Liver (tissue), 9 donors: ENCODE data around the gene MAP10. TPM values are rescaled to one million over a fixed set of nuclear protein-coding genes. Genes with fewer than 3 reads are reported as not detected.
"Not testable (repeated sequence)": the region's sequence is repeated elsewhere in the genome, so short reads cannot be mapped to it uniquely, and the experiment has no call there.

Source experiments
- DNase-seq: peaks from one replicate; pipeline ENCODE4 v3.0.0-alpha.2; 2017; ENCODE audit warnings: low spot score
- H3K27ac ChIP-seq, 2 donors: one replicate each; pipeline ENCODE4 v1.7.0; 2013; ENCODE audit warnings: inconsistent platforms in 2 of 2, low read length in 2 of 2, control low read depth in 1 of 2, low read depth in 1 of 2, mild to moderate bottlenecking in 1 of 2
- H3K27me3 ChIP-seq, 4 donors: one replicate each; pipeline versions ENCODE4 v1.6.1 to v1.7.0; 2013; ENCODE audit warnings: low read length in 3 of 4, inconsistent platforms in 1 of 4, mild to moderate bottlenecking in 1 of 4, moderate library complexity in 1 of 4; ENCODE audit not compliant: control insufficient read depth in 4 of 4, insufficient read depth in 4 of 4
- H3K36me3 ChIP-seq, 4 donors: one replicate each; pipeline versions ENCODE4 v1.6.1 to v1.7.0; 2013; ENCODE audit warnings: low read length in 3 of 4, mild to moderate bottlenecking in 3 of 4, low read depth in 1 of 4, moderate library complexity in 1 of 4; ENCODE audit not compliant: control insufficient read depth in 4 of 4, insufficient read depth in 3 of 4
- H3K4me1 ChIP-seq, 4 donors: one replicate each; pipeline versions ENCODE4 v1.6.1 to v1.7.0; 2013; ENCODE audit warnings: low read length in 3 of 4, mild to moderate bottlenecking in 3 of 4, moderate library complexity in 1 of 4; ENCODE audit not compliant: control insufficient read depth in 4 of 4, insufficient read depth in 4 of 4
- H3K4me3 ChIP-seq, 3 donors: one replicate each; pipeline versions ENCODE4 v1.6.1 to v1.7.0; 2013; ENCODE audit warnings: low read length in 3 of 3, control low read depth in 1 of 3, low read depth in 1 of 3, mild to moderate bottlenecking in 1 of 3
- H3K9ac ChIP-seq, 2 donors: one replicate each; pipeline ENCODE4 v1.7.0; 2013; ENCODE audit warnings: low read length in 2 of 2, mild to moderate bottlenecking in 2 of 2, moderate library complexity in 2 of 2, control low read depth in 1 of 2, low read depth in 1 of 2
- H3K9me3 ChIP-seq, 4 donors: one replicate each; pipeline versions ENCODE4 v1.6.1 to v1.7.0; 2013; ENCODE audit warnings: low read length in 3 of 4; ENCODE audit not compliant: control insufficient read depth in 4 of 4
- CTCF ChIP-seq: fragments of 150-350 bp; IDR thresholded peaks from 2 replicates; pipeline ENCODE4 v1.5.1; 2017; ENCODE audit warnings: improper control_type of control experiment, low read depth, low read length; ENCODE audit not compliant: missing input control
- EGR1 ChIP-seq, 2 donors: IDR thresholded peaks; 2 replicates each; pipeline ENCODE4 v1.6.1; 2016 to 2018; ENCODE audit warnings: antibody characterized with exemption in 2 of 2, low read depth in 2 of 2
- FOXA1 ChIP-seq: IDR thresholded peaks from 2 replicates; pipeline ENCODE4 v1.6.1; 2016; ENCODE audit warnings: antibody characterized with exemption
- FOXA2 ChIP-seq: IDR thresholded peaks from 2 replicates; pipeline ENCODE4 v1.6.1; 2016; ENCODE audit warnings: antibody characterized with exemption
- GABPA ChIP-seq, 2 donors: IDR thresholded peaks in 1 of 2; conservative IDR thresholded peaks in 1 of 2; 2 replicates each; pipeline ENCODE4 v1.6.1; 2016; ENCODE audit warnings: antibody characterized with exemption in 2 of 2, mild to moderate bottlenecking in 1 of 2, moderate library complexity in 1 of 2
- HNF4A ChIP-seq, 2 donors: conservative IDR thresholded peaks; 2 replicates each; pipeline ENCODE4 v1.6.1; 2016; ENCODE audit warnings: antibody characterized with exemption in 2 of 2, mild to moderate bottlenecking in 2 of 2
- HNF4G ChIP-seq: IDR thresholded peaks from 2 replicates; pipeline ENCODE4 v1.6.1; 2016; ENCODE audit warnings: antibody characterized with exemption
- JUND ChIP-seq, 2 donors: IDR thresholded peaks; 2 replicates each; pipeline ENCODE4 v1.6.1; 2016; ENCODE audit warnings: antibody characterized with exemption in 2 of 2
- MAX ChIP-seq: IDR thresholded peaks from 2 replicates; pipeline ENCODE4 v1.6.1; 2016; ENCODE audit warnings: antibody characterized with exemption
- NR2F2 ChIP-seq: IDR thresholded peaks from 2 replicates; pipeline ENCODE4 v1.6.1; 2016; ENCODE audit warnings: antibody characterized with exemption
- RAD21 ChIP-seq, 2 donors: IDR thresholded peaks; 2 replicates each; pipeline ENCODE4 v1.6.1; 2016; ENCODE audit warnings: antibody characterized with exemption in 2 of 2, mild to moderate bottlenecking in 2 of 2
- REST ChIP-seq: IDR thresholded peaks from 2 replicates; pipeline ENCODE4 v1.6.1; 2016; ENCODE audit warnings: antibody characterized with exemption, mild to moderate bottlenecking
- RXRA ChIP-seq, 2 donors: IDR thresholded peaks; 2 replicates each; pipeline ENCODE4 v1.6.1; 2017 to 2018; ENCODE audit warnings: antibody characterized with exemption in 2 of 2, mild to moderate bottlenecking in 1 of 2
- SP1 ChIP-seq: IDR thresholded peaks from 2 replicates; pipeline ENCODE4 v1.6.1; 2018; ENCODE audit warnings: antibody characterized with exemption, mild to moderate bottlenecking
- TAF1 ChIP-seq: conservative IDR thresholded peaks from 2 replicates; pipeline ENCODE4 v1.6.1; 2016; ENCODE audit warnings: antibody characterized with exemption, mild to moderate bottlenecking
- YY1 ChIP-seq: IDR thresholded peaks from 2 replicates; pipeline ENCODE4 v1.6.1; 2016; ENCODE audit warnings: antibody characterized with exemption, mild to moderate bottlenecking
- ZBTB33 ChIP-seq: IDR thresholded peaks from 2 replicates; pipeline ENCODE4 v1.6.1; 2016; ENCODE audit warnings: antibody characterized with exemption
- WGBS: extraction: QIAGEN DNeasy Blood & Tissue Kit; methylation state at CpG from one replicate; pipeline ENCODE4 v1.1.7; 2013; 5-methylcytosine and 5-hydroxymethylcytosine counted together
- polyA plus RNA-seq, 2 donors: library from polyadenylated mRNA; stranded (reverse) in 1 of 2; unstranded in 1 of 2; fragments of 200-250 nt in 1 of 2; fragments of >200 nt in 1 of 2; fragmentation: Nextera tagmentation in 1 of 2; extraction: Ambion mirVana in 1 of 2; gene quantifications; one replicate each; pipeline versions ENCODE4 v1.2.1 to v1.2.3, GENCODE V29; 2013 to 2015
- total RNA-seq, 2 donors: library from RNA; depleted of rRNA; stranded (reverse); fragments of >200 nt; gene quantifications; one replicate each; pipeline ENCODE4 v1.2.3, GENCODE V29; 2014
- TF ChIP-seq, protein P1 (sequence below): IDR thresholded peaks from 2 replicates; pipeline ENCODE4 v1.6.1; 2016; ENCODE audit warnings: antibody characterized with exemption
- donor health status: healthy.
- donor health status: healthy.
- donor health status: healthy.
- donor health status: healthy.
- donor health status: healthy.

Gene MAP10
- total and polyA plus RNA-seq, 4 donors, result 0.96 to 2.7 (median 1.8) TPM

GRCh38 chr1:232780354-232780753 lies 24.9 kb upstream of the MAP10 start:
- Histone ChIP-seq H3K4me3 (no peak overlapping the region), H3K27ac (no peak overlapping the region), H3K9ac (no peak overlapping the region), H3K27me3 (no peaks in the 10 kb centered on the region), H3K4me1 (no peaks in the 10 kb centered on the region), H3K9me3 (no peaks in the 10 kb centered on the region), H3K36me3 (no peaks in the 10 kb centered on the region)
- 95% methylated on average over 9 of the region's 9 CpGs for WGBS
- DNase-seq, result no peak
- TF ChIP-seq TAF1, result no peak

DNA sequence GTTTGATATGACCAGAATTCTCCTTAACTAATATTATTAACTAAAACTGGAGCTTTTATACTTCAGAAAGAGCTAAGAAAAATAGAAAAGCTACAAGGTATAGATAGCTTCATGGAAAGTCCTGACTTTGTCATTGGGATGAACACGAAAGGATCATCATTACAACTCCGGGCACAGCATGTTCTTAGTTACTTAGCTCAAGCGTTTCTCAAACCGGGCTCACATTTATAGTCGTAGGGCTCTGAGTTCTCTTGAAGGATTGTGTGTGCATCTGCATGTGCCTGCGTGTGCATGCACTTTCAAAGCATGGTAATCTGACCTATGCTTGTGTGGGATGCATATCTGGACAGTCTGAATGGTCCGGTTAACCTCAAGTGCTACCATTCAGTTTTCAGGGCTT lies 20.4 kb upstream of the MAP10 start:
- H3K36me3 ChIP-seq, result no peaks in the 10 kb centered on the region
- H3K9ac ChIP-seq, result no peak overlapping the region
- no peak overlapping the region for H3K27ac ChIP-seq
- H3K4me1 ChIP-seq, result no peaks in the 10 kb centered on the region
- H3K27me3 ChIP-seq, result no peaks in the 10 kb centered on the region
- TF ChIP-seq, protein P1, sequence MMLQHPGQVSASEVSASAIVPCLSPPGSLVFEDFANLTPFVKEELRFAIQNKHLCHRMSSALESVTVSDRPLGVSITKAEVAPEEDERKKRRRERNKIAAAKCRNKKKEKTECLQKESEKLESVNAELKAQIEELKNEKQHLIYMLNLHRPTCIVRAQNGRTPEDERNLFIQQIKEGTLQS, result no peak
- no peak for TF ChIP-seq FOXA1
- no peak for TF ChIP-seq JUND (IDR thresholded peaks at IDR 0.05)
- no peak for TF ChIP-seq EGR1 (IDR thresholded peaks at IDR 0.05; ENCODE audit: low read depth in 2 of 2)
- TF ChIP-seq RXRA (IDR thresholded peaks at IDR 0.05), result no peak
- TF ChIP-seq ZBTB33, result no peak
- TF ChIP-seq MAX, result no peak
- TF ChIP-seq CTCF, result no peak
- TF ChIP-seq REST, result no peak
- TF ChIP-seq YY1, result no peak
- no peak for TF ChIP-seq SP1
- TF ChIP-seq HNF4G, result no peak
- TF ChIP-seq RAD21 (IDR thresholded peaks at IDR 0.05), result no peak
- TF ChIP-seq HNF4A (conservative IDR thresholded peaks at IDR 0.05), result no peak
- no peak for TF ChIP-seq GABPA (IDR thresholded peaks at IDR 0.05 in 1 of 2, conservative IDR thresholded peaks at IDR 0.05 in 1 of 2)
- TF ChIP-seq NR2F2, result no peak
- TF ChIP-seq FOXA2, result no peak
- H3K4me3 ChIP-seq, result no peak overlapping the region
- WGBS, result 92% methylated on average over 7 of the region's 7 CpGs
- no peaks in the 10 kb centered on the region for H3K9me3 ChIP-seq
- no peak for DNase-seq

- 100% methylated on average over 1 of the region's 1 CpG for WGBS
Measured at GRCh38 chr1:232785630-232786029, 19.6 kb upstream of the MAP10 start.

More at GRCh38 chr1:232785630-232786029, 19.6 kb upstream of the MAP10 start:
- H3K36me3 ChIP-seq, H3K4me3 ChIP-seq, DNase-seq, H3K9me3 ChIP-seq, H3K9ac ChIP-seq, H3K27ac ChIP-seq, H3K4me1 ChIP-seq, H3K27me3 ChIP-seq: not testable (repeated sequence)
